HFF-Myc (cell line): ENCODE data around the gene RUSC2.
"Not testable (repeated sequence)": the region's sequence is repeated elsewhere in the genome, so short reads cannot be mapped to it uniquely, and the experiment has no call there.

Experiments used
- DNase-seq: peaks from one replicate; pipeline ENCODE4 v3.0.0-alpha.2; 2011; ENCODE audit warnings: low read depth; ENCODE audit errors: extremely low read depth
- H3K4me3 ChIP-seq: replicated peaks from 2 replicates; pipeline ENCODE4 v1.5.1; 2011; ENCODE audit warnings: low read depth, mild to moderate bottlenecking, control low read depth, low read length
- TF ChIP-seq, protein P1 (sequence below): IDR thresholded peaks from 2 replicates; pipeline ENCODE4 v1.5.1; 2012; ENCODE audit warnings: mild to moderate bottlenecking, low read depth, low read length, control low read depth; ENCODE audit errors: missing control alignments

RUSC2 gene

DNA sequence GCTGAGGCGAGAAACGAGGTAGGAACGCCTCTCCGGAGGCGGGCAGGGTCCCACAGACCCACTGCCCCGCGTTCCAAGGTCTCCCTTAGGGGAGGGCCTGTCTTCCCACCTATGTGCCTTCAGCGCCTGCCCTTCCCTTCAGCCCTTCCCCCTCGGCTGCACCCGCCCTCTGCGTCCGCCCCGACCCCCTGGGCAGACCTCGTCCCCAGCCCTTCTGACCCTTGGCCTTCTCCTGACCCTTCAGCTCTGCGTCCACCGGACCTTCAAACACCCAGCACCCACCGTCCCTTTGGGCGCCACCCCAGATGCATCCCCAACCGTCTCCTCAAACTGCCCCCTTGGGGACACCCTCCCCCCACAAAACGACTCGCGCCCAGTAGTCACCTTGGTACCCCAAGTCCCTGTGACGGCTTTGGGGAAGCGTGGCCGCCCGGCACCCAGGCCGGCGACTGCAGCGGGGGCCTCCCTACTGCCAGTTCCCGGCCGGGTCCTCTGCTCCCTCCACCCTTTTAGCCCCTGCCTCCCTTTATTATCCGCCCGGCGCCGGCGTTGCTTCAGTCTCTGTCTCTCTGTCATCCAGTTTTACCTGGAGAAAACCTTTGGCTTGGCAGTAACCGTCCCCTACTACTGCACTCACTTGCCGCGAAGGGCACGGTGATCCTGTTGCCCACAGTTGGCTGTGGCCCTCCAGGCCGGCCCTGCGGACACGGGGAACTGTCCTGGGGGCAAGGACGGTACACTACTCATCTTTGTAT is 421 bp downstream of the RUSC2 start:
- TF ChIP-seq, protein P1, sequence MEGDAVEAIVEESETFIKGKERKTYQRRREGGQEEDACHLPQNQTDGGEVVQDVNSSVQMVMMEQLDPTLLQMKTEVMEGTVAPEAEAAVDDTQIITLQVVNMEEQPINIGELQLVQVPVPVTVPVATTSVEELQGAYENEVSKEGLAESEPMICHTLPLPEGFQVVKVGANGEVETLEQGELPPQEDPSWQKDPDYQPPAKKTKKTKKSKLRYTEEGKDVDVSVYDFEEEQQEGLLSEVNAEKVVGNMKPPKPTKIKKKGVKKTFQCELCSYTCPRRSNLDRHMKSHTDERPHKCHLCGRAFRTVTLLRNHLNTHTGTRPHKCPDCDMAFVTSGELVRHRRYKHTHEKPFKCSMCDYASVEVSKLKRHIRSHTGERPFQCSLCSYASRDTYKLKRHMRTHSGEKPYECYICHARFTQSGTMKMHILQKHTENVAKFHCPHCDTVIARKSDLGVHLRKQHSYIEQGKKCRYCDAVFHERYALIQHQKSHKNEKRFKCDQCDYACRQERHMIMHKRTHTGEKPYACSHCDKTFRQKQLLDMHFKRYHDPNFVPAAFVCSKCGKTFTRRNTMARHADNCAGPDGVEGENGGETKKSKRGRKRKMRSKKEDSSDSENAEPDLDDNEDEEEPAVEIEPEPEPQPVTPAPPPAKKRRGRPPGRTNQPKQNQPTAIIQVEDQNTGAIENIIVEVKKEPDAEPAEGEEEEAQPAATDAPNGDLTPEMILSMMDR = no peak
- no peak for DNase-seq
- peak overlapping the region; percentile 84 for H3K4me3 ChIP-seq

DNA sequence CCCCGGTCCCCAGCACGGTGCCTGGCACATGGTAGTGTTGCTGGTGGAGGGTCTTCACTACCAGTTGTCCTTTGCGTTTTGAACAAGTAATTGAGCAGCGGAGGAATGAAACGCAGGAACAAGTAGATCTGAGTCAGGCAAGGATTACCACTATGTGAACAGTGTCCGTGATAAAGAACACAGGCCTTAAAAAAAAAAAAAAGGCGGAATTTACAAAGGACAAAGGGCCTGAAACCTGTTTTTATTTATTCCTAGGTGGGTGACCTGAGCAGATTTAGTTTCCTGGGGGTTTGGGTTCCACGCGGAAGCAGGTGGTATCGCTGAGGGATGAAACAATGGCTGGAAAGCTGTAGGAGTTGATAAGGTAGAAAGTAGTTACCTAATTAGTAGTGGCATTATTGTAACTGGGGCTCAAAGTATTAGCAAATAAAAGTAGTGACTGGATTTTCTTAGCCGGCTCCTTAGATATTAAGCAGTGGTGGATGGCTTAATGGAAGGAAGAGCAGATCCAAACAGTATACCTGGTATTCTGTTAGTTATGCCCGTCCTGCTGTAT is 1.1 kb downstream of the RUSC2 start:
- TF ChIP-seq, protein P1 = no peak
- DNase-seq = no peak
- H3K4me3 ChIP-seq = peak overlapping the region; percentile 84

DNA sequence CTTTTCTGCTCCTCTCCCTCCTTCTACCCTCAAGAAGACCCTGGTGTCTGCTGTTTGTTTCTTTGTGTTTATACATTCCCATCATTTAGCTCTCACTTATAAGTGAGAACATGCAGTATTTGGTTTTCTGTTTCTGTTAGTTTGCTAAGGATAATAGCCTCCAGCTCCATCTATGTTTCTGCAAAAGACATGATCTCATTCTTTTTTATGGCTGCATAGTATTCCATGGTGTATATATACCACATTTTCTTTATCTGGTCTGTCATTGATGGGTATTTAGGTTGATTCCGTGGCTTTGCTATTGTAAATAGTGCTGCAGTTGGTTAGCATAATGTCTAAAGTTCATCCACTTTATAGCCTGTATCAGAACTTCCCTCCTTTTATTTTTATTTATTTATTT is 3.2 kb downstream of the RUSC2 start:
- DNase-seq, H3K4me3 ChIP-seq: not testable (repeated sequence)

DNA sequence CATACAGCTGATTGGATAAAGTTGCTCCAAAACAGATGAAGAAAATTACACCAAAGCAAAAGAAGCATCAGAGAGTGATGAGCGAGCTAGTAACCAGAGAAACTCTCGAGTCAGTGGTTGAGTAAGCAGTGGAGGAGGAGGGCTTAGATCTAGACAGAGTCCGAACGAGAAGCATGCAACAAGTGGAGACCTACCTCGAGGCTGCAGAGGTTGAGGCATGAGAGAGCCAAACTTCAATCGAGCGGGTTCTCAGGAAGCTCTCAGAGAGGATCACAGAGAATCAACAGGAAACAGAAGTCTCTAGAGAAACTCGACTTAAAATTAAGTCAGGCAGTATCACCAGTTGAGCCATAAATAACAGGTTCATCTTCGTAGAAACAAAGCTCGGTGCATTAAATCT is 6.1 kb downstream of the RUSC2 start:
- DNase-seq = no peak
- no peak overlapping the region for H3K4me3 ChIP-seq
- TF ChIP-seq, protein P1 = no peak

DNA sequence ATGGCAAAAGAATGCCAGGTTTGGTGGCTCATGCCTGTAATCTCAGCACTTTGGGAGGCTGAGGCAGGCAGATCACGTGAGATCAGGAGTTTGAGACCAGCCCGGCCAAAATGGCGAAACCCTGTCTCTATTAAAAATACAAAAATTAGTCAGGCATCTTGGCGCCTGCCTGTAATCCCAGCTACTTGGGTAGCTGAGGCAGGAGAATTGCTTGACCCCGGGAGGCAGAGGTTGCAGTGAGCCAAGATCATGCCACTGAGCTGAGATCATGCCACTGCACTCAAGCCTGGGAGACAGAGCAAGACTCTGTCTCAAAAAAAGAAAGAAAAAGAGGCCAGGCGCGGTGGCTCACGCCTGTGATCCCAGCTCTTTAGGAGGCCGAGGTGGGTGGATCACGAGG is 8.3 kb downstream of the RUSC2 start:
- not testable (repeated sequence) for DNase-seq

DNA sequence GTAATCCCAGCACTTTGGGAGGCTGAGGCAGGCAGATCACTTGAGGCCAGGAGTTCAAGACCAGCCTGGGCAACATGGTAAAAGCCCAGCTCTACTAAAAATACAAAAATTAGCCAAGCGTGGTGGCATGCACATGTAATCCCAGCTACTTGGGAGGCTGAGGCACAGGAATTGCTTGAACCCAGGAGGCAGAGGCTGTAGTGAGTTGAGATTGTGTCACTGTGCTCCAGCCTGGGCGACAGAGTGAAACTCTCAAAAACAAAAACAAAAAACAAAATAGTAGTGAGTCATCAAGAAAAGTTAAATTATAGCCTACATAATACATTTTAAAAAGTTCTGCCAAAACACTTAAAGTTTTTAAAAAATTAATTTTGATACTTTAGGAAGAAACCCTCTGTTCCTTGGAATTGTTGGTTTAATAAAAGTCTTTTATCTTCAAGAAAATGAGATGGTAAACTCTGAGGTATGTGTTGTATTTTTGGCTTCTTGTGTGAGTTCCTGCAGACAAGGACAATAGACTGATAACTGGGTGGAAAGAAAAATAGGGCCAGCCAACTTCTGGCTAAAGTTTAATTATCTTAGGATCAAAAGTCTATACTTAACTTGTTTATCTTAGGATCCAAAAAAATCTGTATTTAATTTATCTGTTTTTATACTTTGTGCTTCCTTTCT is 9.3 kb downstream of the RUSC2 start:
- no peak for DNase-seq
- TF ChIP-seq, protein P1 = no peak
- no peak overlapping the region for H3K4me3 ChIP-seq

More for the DNA sequence above, 8.3 kb downstream of the RUSC2 start:
- H3K4me3 ChIP-seq = not testable (repeated sequence)

DNA sequence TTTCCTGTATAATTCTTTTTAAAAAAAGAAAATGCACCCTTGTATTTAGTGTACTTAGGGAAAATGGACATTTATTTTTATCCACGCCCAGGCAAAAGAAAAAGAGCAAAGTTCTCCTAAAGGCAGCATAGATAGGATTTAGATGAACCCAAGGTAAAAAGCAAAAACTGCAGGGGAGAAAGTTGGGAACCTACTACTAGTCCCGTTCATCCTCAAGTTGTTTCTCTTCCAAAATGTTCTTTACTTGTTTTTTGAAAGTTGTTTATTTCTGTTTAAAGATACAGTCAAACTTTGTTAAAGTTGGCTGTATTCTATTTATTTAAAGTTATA is 9.8 kb downstream of the RUSC2 start:
- DNase-seq = no peak
- TF ChIP-seq, protein P1 = no peak
- H3K4me3 ChIP-seq = no peak overlapping the region
